Vagina (tissue), 2 donors: ENCODE results near the gene PFDN2.

Experiments
- POLR2A ChIP-seq, 2 donors: fragments of 450-650 bp; IDR thresholded peaks; one replicate each; pipeline ENCODE4 v1.6.1; 2017; ENCODE audit warnings: antibody characterized with exemption in 2 of 2, mild to moderate bottlenecking in 2 of 2, moderate library complexity in 2 of 2
- POLR2AphosphoS5 ChIP-seq, 2 donors: sonication (generic); formaldehyde crosslinking; IDR thresholded peaks; one replicate each; pipeline ENCODE4 v1.9.0; 2017; ENCODE audit warnings: antibody characterized with exemption in 2 of 2, mild to moderate bottlenecking in 2 of 2, low read depth in 1 of 2; ENCODE audit not compliant: insufficient read depth in 1 of 2
- TF ChIP-seq, protein P1 (sequence below), 3 experiments: fragments of 450-650 bp in 2 of 3; fragments of 200-600 bp in 1 of 3; sonication (generic) in 1 of 3; IDR thresholded peaks; one replicate each; pipeline ENCODE4 v1.5.1; 2017 to 2019; ENCODE audit warnings: antibody characterized with exemption in 3 of 3, mild to moderate bottlenecking in 2 of 3, moderate library complexity in 2 of 3

DNA sequence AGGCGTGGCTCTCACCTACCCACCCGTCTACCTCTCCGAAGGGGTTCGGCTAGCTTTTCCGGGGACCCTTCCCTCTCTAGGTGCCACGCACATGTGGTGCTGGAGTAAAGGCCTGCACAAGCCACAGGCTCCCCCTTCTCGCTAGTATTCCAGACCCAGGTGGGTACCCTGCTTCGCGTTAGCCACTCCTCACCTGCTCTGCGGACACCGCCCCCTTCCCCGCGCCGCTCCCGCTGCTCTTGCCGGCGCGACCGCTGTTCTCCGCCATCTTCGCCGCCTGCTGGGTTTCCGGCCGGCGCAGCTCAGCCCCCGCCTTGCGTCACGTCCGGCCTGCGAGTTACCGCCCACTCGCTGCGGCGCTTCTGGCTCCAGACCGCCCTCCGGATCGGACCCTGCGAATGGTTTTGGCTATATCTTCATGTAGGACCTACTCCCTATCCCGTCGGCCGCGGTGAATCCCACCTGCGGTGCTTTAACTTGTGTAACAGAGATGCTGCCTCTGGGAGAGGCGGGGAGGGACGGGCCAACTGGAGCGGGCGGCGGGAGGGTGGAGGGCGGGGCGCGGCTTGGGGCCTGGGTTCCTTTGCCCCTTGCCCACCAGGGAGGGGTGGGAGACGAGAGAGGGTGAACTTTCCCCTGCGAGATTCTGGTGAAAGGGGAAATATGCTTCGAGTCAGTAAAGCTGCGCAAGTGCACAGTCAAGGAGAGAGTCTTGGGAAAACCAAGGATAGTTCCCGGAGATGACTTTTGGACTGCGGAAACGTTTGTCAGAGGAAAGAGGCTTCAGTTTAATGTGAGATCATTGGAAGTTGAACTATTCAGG is at the start of gene PFDN2, which contains the start of gene NIT1:
- TF ChIP-seq POLR2A (IDR thresholded peaks at IDR 0.05), result peak in 1 of 2 donors; percentile 90
- TF ChIP-seq, protein P1, sequence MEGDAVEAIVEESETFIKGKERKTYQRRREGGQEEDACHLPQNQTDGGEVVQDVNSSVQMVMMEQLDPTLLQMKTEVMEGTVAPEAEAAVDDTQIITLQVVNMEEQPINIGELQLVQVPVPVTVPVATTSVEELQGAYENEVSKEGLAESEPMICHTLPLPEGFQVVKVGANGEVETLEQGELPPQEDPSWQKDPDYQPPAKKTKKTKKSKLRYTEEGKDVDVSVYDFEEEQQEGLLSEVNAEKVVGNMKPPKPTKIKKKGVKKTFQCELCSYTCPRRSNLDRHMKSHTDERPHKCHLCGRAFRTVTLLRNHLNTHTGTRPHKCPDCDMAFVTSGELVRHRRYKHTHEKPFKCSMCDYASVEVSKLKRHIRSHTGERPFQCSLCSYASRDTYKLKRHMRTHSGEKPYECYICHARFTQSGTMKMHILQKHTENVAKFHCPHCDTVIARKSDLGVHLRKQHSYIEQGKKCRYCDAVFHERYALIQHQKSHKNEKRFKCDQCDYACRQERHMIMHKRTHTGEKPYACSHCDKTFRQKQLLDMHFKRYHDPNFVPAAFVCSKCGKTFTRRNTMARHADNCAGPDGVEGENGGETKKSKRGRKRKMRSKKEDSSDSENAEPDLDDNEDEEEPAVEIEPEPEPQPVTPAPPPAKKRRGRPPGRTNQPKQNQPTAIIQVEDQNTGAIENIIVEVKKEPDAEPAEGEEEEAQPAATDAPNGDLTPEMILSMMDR (IDR thresholded peaks at IDR 0.05), result peak in 1 of 3 experiments; percentile 7
- TF ChIP-seq POLR2AphosphoS5 (IDR thresholded peaks at IDR 0.05; ENCODE audit: insufficient read depth in 1 of 2, low read depth in 1 of 2), result peak; percentile 76 to 97
